Urothelium cell line (cell line): ENCODE data around the gene PPP1R3E.
"Not testable (repeated sequence)": the region's sequence is repeated elsewhere in the genome, so short reads cannot be mapped to it uniquely, and the experiment has no call there.

ENCODE experiments used
- DNase-seq: peaks from one replicate; pipeline ENCODE4 v3.0.0; 2011; ENCODE audit warnings: low spot score, mixed read lengths
- FAIRE-seq: peaks from 2 replicates; lab custom pipeline; 2011; peaks lifted over from hg19 to GRCh38; lab: Jason Lieb, UNC

Gene PPP1R3E, protein sequence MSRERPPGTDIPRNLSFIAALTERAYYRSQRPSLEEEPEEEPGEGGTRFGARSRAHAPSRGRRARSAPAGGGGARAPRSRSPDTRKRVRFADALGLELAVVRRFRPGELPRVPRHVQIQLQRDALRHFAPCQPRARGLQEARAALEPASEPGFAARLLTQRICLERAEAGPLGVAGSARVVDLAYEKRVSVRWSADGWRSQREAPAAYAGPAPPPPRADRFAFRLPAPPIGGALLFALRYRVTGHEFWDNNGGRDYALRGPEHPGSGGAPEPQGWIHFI

DNA sequence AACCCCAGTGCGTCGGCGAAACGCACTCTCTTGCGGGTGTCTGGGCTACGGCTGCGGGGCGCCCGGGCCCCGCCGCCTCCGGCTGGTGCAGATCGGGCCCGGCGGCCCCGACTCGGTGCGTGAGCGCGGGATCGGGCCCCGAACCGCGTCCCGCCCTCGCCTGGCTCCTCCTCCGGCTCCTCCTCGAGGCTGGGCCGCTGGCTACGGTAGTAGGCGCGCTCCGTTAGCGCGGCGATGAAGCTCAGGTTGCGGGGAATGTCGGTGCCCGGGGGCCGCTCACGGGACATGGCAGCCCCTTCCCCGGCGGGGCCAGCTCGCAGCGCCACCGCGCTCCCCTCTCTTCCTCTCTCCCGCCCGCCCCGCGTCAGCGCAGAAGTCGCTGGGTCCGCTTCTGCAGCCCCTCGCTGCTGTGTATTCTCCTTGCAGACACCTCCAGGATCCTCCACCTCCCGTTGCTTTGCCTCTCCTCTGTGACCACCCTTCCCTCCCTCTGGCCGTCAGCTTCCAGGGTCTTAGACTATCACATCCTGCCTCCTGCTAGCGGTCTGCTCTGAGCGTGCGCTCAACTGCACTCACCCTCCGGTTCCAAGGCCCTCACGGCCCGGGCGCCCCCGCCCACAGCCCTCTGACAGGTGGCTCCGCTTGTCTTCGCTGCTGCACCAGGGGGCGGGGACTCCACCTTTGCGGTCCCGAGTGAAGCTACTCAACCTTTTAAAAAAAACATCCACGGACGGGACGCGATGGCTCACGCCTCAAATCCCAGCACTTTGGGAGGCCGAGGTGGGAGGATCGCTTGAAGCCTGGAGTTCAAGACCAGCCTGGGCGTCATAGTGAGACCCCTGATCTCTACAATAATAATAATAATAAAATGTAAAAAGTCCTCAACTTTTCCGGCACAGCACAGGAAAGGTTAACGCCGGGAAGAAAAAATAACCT is at the start of gene PPP1R3E:
Gene PPP1R3E (minus strand): TSS at position 570 of the 936 bp plus-strand sequence. CDS start 283 bp downstream, at position 287.
- peak; percentile 48 for DNase-seq
- FAIRE-seq = no peak

DNA sequence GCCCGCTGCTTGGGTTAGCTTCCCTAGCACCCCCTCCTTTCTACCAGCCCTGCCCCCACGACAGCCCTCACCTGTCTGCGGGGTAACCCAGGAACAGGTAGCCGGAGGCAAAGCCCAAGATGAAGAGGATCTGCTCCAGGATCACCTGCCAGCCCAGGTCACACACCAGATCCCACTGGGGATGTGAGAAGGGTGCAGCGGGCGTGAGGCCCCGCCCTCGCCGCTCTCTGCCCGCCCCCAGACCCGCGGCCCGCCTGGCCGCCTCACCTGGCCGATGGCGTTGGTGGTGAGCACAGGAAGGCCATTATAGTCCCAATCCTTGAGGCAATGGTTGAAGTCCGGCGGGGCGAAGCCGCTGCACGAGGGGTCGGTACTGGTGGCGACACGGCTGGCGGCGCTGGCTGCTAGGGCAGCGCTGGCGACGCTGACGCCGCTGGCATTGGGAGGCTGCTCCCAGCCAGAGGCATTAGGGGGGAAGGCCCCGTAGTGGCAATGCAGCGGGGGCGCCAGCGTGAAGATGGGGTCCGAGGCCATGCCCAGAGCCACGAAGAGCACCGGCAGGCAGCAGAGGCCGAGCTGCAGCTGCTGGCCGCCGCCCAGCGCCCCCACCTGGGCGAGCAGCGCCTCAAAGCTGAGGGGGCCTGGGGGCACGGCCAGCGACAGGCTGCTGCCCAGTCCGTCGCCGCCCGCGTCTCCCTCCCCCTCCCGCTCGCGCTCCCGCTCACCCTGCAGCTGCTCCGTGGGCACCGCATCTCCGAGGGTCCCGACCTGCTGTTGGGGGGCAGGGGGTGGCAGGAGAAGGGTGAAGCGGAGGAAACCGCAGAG is 49.2 kb upstream of the PPP1R3E start:
- DNase-seq (peak; percentile 53), FAIRE-seq (no peak)

DNA sequence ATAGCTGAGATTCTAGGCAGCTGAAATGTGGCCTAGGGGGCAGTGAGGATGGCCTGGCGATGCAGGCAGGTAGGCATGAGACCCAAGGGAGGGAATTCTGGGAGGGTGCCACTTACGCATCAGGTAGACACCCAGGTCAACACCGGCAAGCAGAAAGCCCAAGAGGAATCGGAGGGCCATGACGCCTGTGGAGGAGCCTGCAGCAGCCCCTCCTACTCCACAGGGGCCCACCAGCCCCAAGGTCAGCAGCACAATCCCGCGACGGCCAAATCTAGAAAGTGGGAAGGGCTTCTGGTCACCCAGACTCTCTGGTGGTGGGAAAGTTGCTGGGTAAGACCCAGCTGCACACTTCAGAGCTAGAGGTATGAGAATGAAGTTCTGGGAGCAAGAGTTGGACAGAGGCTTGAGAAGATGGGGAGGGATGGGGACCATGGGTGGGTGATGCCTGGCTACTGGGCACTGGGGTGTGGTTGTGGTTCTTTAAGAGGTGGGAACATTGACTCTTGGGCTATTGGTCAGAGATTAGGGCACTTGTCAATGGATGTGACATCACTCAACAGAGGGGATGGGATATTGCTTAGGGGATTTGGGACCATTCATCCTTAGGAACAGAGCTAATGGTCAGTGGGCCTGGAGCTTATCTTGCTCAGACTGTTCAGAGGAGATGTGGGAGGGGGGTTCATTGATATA is 46.6 kb upstream of the PPP1R3E start:
- DNase-seq (no peak), FAIRE-seq (no peak)

DNA sequence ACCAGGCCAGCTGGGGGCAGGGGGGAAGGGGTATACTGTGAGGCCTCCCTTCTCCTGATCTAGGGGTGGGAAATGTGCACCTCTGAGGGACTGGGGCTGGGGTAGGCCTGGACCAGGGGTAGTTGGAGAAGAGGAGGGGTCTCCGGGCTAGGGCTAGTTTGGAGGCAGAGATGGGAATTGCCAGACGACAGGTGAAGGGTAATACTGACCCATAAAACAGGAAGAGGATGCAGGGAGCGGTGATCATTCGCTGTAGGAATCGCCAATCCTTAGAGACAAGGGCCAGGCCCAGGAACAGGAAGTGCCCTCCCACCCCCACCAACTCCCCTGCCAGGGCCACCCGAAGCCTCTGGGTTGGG is 45.6 kb upstream of the PPP1R3E start:
- FAIRE-seq = no peak

DNA sequence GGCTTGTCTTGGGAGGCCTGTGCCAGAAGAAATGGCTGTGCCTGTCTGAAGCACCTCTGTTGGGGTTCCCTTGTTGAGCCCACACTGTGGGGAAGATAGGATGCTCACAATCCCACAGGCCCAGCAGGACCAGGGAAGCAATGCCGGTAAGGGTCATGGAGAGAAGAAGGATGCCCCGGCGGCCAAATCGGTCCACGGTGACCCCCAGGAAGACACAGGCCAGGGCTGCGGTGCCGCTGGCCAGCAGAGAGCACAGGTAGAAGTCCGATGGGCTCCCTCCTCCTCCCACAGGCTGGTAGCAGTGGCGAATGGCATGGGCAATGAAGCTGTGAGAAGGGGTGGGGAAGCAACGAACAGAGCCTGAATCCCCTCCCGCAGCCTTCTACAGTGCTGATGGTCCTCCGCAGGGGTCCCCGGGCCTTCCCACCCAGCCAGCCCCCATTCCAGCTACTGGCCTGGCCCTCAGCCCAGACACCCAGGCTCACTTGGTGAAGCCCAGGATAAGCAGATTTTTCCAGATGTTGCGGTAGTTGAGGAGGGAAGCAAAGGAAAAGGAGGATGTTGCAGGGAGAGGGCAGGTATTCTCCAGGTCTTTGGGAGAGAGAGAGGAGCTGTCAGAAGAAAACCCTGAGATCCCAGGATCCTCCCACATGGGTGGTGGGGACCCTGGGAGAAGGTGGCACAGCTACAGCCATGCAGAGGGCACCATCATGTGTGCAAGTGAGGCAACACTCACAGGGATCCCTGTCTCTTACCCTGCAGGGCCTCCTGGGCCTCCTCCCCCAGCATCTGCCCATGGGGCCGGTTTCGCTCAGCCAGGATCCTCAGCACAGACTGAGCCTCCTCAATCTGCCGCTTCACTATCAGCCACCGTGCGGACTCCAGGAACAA is 45.0 kb upstream of the PPP1R3E start:
- DNase-seq (no peak), FAIRE-seq (no peak)

More for the DNA sequence above, 45.6 kb upstream of the PPP1R3E start:
- DNase-seq = no peak

DNA sequence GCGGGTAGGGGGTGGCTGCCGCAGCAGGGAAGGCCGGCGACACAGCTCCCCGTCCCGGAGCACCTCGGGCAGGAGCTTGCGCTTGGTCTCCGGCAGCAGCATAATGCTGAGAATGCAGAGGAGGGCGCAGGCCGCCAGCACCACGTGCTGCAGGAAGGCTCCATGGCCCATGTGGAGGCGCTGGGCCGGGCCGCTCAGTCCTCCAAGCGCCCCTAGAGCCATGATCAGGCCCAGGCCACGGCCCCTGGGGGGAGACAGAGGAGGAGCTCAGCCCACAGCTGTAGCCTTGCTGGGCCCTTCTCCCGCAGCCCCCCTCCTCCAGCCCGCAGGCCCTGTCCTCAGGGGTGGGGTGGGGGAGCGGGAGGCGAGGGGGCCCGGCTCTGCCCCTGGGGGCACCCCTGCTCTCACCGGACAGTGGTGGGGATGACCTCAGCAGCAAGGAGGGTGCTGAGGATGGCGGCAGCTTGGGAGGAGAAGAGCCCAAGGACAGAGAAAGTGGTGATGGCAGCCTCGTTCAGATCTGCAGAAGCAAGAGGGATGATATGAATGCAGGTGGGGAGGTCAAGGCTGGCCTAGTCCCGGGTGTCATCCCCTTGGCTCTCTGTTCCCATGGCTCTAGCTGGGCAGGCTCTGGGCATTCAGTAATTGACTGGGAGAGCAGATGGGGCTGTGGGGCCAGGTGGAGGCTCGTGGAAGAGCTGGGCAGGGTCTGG is 44.2 kb upstream of the PPP1R3E start:
- FAIRE-seq (no peak), DNase-seq (no peak)

DNA sequence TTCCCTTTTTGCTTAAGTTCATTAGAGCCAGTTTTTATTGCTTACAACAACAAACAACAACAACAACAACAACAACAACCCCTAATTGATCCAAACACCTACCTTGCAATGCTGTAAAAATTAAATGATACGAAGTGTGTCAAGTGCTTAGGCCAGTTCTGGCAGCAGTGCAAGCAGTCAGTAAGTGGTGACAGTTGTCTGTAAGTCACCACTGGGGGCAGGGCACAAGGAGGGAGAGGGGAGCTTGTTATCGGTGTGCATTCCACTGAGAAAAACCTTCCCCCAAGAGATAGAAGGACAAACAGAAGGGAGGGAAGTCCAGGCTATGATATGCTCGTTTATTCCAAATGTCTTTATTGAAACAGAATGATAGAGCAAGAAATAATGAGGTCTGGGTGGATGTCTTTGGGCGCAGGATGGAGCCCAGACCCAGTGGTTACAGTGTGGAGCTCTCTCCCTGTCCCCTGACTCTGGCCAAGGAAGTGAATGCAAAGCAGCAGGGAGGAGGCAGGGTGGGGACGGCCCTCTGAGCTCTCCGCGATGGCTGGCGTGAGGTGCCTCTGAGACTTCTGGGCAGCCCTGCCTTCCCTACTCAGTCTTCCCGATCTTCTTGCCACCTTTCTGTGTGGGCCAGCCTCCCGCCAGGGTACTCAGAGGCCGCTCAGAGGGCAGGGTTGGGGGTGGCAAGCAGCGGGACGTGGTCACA is 43.5 kb upstream of the PPP1R3E start:
- FAIRE-seq = no peak
- no peak for DNase-seq

DNA sequence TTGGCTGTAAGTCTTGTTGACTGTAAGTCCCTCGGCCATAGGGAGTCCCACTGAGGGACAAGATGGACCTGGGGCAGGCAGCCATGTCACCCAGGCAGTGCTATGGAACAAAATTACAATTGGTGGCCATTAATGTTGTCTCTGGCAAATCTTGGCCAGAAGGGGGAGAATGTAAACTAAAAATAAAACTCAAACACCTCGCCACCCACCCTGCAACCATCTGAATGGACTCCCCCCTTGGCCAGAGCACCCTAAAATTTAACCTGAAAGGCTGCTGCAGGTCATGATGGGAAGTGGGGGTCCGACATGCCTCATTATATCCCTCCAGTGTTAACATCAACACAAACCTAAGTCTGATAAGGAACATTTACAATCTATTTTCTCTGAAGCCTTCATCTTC is 41.8 kb upstream of the PPP1R3E start:
- no peak for FAIRE-seq
- DNase-seq = no peak

DNA sequence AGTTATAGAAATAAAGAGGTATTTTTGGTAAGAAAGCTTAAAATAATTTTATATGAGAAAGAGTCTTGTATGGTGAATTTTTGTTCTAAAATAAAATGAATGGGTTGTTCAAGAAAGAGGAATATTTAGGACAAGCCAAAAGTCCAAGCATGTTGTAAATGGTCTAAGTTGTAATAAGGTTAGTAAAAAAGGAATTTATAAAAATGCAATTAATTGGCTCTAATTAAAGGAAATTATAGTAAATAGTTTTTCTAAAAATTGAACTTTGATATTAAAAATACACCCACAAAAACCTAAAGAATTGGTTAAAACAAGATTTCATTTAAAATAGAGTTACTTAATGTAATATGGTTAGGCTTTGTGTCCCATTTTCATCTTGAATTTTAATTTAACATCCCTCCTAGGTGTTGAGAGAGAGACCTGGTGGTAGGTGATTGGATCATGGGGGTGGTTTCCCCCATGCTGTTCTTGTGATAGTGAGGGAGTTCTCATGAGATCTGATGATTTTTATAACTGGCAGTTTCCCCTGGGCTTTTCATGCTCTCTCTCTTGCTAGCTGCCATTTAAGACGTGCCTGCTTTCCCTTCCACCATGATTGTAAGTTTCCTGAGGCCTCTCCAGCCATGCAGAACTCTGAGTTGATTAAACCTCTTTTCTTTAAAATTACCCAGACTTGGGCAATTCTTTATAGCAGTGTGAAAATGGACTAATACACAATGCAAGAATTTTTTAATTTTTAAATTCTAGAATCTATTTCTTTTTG is 37.0 kb upstream of the PPP1R3E start:
- no peak for DNase-seq
- FAIRE-seq = no peak

DNA sequence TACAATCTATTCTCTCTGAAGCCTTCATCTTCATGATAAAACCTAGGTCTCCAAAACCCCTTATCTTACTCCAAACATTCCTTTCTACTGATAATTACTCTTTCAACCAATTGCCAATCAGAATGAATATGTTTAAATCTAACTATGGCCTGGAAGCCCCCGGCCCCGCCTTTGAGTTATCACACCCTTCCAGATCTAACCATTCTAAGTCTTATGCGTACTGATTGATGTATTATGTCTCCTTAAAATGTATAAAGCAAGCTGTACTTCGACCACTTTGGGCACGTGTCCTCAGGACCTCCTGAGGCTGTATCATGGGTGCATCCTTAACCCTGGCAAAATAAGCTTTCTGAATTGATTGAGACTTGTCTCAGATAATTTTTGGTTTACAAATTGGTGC is 33.0 kb upstream of the PPP1R3E start:
- FAIRE-seq = no peak
- no peak for DNase-seq

DNA sequence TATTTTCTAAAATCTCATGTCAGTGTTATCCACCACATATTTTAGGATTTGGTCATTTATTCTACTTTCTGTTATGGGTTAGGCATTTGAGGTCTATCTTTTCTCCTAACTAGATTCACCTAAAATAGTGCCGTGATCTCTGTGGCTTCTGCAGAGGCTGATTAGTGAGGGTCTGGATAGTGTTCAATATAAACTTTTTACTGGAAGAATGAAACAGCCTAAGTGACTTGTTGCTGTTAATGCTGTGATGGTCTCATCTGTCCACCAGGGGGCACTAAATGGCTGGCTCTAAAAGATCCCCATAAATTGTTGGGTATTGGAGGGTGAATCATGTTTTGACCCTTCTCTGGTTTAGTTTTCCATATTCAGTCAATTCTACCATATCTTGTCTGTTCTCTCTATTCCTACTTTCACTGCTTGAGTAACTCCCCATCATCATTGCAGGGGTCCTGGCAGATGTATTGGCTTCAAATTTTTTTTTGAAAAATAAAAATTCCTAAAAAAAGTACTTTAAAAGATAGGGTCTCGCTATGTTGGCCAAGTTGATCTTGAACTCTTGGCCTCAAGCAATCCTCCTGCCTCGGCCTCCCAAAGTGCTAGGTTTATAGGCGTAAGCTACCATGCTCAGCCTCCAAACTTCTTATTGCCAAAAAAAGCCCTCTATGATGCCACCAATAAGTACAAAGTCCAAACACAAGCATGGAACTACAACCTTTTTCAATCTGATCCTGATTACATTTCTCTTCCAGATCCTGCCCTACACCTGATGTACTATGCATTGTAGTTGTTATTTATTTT is 25.5 kb upstream of the PPP1R3E start:
- FAIRE-seq = no peak
- peak; percentile 67 for DNase-seq

DNA sequence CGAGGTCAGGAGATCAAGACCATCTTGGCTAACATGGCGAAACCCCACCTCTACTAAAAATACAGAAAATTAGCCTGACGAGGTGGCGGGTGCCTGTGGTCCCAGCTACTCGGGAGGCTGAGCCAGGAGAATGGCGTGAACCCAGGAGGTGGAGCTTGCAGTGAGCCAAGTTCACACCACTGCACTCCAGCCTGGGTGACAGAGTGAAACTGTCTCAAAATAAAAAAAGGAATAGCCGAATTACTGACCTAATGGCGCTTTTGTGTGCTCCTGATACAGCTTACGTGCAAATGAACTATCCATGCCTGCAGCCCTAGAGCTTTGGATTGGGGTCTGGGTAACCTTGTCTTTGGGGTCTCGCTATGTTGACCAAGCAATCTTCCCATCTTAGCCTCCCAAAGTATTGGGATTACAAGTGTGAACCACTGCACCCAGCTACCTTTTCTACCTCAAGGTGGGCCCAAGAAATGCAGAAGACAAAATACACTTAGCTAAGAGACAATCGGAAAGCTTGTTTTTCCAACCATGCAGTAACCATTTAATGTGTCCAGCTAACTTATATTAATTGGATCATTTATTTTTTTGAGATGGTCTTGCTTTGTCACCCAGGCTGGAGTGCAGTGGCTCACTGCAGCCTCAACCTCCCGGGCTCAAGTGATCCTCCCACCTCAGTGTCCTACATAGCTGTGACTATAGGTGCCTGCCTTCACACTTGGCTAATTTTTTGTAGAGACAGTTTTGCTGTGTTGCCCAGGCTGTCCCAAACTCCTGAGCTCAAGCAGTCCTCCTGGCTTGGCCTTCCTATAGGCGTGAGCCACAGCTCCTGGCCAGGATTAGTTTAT is 24.1 kb upstream of the PPP1R3E start:
- FAIRE-seq = no peak

DNA sequence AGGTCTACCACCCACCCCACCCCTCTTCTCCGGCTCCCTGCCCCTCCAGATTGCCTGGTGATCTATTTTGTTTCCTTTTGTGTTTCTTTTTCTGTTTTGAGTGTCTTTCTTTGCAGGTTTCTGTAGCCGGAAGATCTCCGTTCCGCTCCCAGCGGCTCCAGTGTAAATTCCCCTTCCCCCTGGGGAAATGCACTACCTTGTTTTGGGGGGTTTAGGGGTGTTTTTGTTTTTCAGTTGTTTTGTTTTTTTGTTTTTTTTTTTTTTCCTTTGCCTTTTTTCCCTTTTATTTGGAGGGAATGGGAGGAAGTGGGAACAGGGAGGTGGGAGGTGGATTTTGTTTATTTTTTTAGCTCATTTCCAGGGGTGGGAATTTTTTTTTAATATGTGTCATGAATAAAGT is 23.1 kb upstream of the PPP1R3E start:
- DNase-seq, FAIRE-seq: not testable (repeated sequence)

More for the DNA sequence above, 24.1 kb upstream of the PPP1R3E start:
- DNase-seq = no peak

DNA sequence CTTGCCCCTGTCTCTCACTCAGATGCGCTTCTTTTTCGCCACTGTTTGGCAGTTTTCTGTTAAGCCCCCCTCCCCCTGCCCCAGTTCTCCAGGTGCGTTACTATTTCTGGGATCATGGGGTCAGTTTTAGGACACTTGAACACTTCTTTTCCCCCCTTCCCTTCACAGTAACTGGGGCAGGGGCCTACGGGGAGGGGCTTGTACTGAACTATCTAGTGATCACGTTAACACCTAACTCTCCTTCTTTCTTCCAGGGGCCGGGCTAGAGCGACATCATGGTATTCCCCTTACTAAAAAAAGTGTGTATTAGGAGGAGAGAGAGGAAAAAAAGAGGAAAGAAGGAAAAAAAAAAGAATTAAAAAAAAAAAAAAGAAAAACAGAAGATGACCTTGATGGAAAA is 22.3 kb upstream of the PPP1R3E start:
- FAIRE-seq = no peak
- no peak for DNase-seq

DNA sequence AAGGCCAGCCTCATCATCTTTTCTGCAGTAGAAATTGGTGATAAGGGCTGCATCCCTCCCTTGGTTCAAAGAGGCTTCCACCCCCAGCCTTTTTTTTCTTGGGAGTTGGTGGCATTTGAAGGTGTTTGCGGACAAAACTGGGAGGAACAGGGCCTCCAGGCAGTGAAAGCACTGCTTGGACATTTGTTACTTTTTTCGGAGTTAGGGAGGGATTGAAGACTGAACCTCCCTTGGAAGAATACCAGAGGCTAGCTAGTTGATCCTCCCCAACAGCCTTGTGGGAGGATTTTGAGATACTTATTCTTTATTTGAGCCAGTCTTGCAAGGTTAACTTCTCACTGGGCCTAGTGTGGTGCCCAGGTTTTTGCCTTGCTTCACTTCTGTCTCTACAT is 21.8 kb upstream of the PPP1R3E start:
- FAIRE-seq (no peak), DNase-seq (no peak)
